ENCODE measurements around the gene GPR176.

The GPR176 gene

DNA sequence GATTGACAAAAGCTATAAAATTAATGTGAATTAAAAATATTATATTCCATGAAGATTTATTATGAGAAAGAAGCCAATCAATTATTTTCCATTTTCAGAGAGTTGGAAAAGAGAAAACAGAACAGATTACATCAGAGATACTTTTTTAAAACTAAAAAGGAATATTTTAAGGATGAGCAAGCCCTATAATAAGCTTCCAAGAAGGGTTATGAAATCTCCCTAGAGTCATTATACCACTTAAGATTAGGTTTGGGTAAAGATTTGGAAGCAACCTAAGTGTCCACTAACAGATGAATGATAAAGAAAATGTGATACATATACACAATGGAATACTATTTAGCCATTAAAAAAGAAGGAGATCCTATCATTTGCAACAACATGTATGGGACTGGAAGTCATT is 85.8 kb downstream of the GPR176 start:
- Histone ChIP-seq H3K9me2 (replicated peaks; ENCODE audit: low read depth, low read length) (no peaks in the 10 kb centered on the region), H3K27me3 (ENCODE audit: insufficient read depth, low read length, poor library complexity, severe bottlenecking) (no peaks in the 10 kb centered on the region), H3K79me2 (ENCODE audit: insufficient read depth, low read length) (no peaks in the 10 kb centered on the region), H3K9me3 (ENCODE audit: insufficient read depth, low read depth, low read length) (no peaks in the 10 kb centered on the region), H3K36me3 (ENCODE audit: insufficient read depth, low read length) (no peaks in the 10 kb centered on the region), H2AFZ (ENCODE audit: low read length) (no peak overlapping the region), H3K4me2 (ENCODE audit: low read depth, low read length, poor library complexity, severe bottlenecking) (no peak overlapping the region), H3F3A (ENCODE audit: low read depth) (no peaks in the 10 kb centered on the region), H3K9ac (ENCODE audit: low read depth, low read length, poor library complexity, severe bottlenecking) (no peak overlapping the region), H4K20me1 (ENCODE audit: insufficient read depth, low read length, poor library complexity, severe bottlenecking) (no peaks in the 10 kb centered on the region), H3K4me1 (ENCODE audit: insufficient read depth, low read length, poor library complexity, severe bottlenecking) (no peaks in the 10 kb centered on the region), H3K4me3 (ENCODE audit: low read length, poor library complexity, severe bottlenecking) (no peak overlapping the region)
- TF ChIP-seq EZH2phosphoT487 (IDR thresholded peaks at IDR 0.05; ENCODE audit: borderline replicate concordance) = no peak
- TF ChIP-seq, protein P1, sequence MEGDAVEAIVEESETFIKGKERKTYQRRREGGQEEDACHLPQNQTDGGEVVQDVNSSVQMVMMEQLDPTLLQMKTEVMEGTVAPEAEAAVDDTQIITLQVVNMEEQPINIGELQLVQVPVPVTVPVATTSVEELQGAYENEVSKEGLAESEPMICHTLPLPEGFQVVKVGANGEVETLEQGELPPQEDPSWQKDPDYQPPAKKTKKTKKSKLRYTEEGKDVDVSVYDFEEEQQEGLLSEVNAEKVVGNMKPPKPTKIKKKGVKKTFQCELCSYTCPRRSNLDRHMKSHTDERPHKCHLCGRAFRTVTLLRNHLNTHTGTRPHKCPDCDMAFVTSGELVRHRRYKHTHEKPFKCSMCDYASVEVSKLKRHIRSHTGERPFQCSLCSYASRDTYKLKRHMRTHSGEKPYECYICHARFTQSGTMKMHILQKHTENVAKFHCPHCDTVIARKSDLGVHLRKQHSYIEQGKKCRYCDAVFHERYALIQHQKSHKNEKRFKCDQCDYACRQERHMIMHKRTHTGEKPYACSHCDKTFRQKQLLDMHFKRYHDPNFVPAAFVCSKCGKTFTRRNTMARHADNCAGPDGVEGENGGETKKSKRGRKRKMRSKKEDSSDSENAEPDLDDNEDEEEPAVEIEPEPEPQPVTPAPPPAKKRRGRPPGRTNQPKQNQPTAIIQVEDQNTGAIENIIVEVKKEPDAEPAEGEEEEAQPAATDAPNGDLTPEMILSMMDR (conservative IDR thresholded peaks at IDR 0.05; ENCODE audit: low read length) = no peak

DNA sequence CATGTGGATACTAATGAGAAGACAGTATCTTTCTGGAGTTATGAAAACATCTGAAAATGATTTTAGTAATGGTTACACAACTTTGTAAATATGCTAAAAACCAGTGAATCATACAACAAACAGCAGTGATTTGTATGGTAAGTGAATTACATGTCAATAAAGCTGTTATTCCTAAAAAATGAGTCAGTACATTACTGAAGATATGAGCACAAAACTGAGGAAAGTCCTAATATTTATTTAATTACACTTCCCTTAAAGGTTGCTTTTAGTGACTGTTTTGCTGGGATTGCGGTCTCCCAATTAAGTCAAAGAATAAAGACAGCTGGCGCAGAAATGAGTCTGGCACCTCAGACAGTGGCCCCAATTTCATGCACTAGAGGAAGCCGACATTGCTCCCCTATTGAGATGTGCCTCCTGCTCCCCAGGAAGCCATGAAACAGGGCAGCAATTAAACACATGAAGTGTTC is 86.5 kb downstream of the GPR176 start:
- no peaks in the 10 kb centered on the region for H3K27me3 ChIP-seq (ENCODE audit: insufficient read depth, low read length, poor library complexity, severe bottlenecking)
- H3F3A ChIP-seq (ENCODE audit: low read depth) = no peaks in the 10 kb centered on the region
- no peaks in the 10 kb centered on the region for H3K36me3 ChIP-seq (ENCODE audit: insufficient read depth, low read length)
- no peak overlapping the region for H3K4me2 ChIP-seq (ENCODE audit: low read depth, low read length, poor library complexity, severe bottlenecking)
- no peaks in the 10 kb centered on the region for H3K9me2 ChIP-seq (replicated peaks; ENCODE audit: low read depth, low read length)
- H3K9me3 ChIP-seq (ENCODE audit: insufficient read depth, low read depth, low read length) = no peaks in the 10 kb centered on the region
- H3K79me2 ChIP-seq (ENCODE audit: insufficient read depth, low read length) = no peaks in the 10 kb centered on the region
- H2AFZ ChIP-seq (ENCODE audit: low read length) = no peak overlapping the region
- H3K4me3 ChIP-seq (ENCODE audit: low read length, poor library complexity, severe bottlenecking) = no peak overlapping the region
- no peaks in the 10 kb centered on the region for H4K20me1 ChIP-seq (ENCODE audit: insufficient read depth, low read length, poor library complexity, severe bottlenecking)
- H3K4me1 ChIP-seq (ENCODE audit: insufficient read depth, low read length, poor library complexity, severe bottlenecking) = no peaks in the 10 kb centered on the region
- TF ChIP-seq EZH2phosphoT487 (IDR thresholded peaks at IDR 0.05; ENCODE audit: borderline replicate concordance) = no peak
- TF ChIP-seq, protein P1 (conservative IDR thresholded peaks at IDR 0.05; ENCODE audit: low read length) = no peak
- H3K9ac ChIP-seq (ENCODE audit: low read depth, low read length, poor library complexity, severe bottlenecking) = no peak overlapping the region

DNA sequence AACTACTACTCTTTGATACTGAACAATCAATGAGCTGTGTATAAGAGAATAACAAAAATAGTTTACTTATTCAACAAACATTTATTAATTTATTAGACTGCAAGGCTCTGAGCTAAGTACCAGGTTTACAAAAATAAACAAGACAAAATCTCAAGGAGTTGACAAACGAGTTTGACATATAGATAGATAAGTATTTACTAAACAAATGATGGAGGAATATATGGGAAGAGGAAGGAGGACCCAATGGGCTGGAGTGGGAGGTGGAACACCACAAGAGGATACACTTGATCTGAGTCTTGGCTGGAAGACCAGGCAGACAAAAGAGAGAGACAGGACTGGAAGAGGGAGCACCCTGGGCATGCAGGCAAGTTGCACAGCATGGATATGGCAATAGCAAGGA is 89.9 kb downstream of the GPR176 start:
- Histone ChIP-seq H2AFZ (ENCODE audit: low read length) (no peak overlapping the region), H3K9ac (ENCODE audit: low read depth, low read length, poor library complexity, severe bottlenecking) (no peak overlapping the region), H3K79me2 (ENCODE audit: insufficient read depth, low read length) (no peaks in the 10 kb centered on the region), H4K20me1 (ENCODE audit: insufficient read depth, low read length, poor library complexity, severe bottlenecking) (no peaks in the 10 kb centered on the region), H3K9me2 (replicated peaks; ENCODE audit: low read depth, low read length) (no peaks in the 10 kb centered on the region), H3K4me1 (ENCODE audit: insufficient read depth, low read length, poor library complexity, severe bottlenecking) (peaks cover 3% of the 10 kb centered on the region), H3K9me3 (ENCODE audit: insufficient read depth, low read depth, low read length) (no peaks in the 10 kb centered on the region), H3F3A (ENCODE audit: low read depth) (no peaks in the 10 kb centered on the region), H3K36me3 (ENCODE audit: insufficient read depth, low read length) (no peaks in the 10 kb centered on the region), H3K27me3 (ENCODE audit: insufficient read depth, low read length, poor library complexity, severe bottlenecking) (no peaks in the 10 kb centered on the region), H3K4me3 (ENCODE audit: low read length, poor library complexity, severe bottlenecking) (no peak overlapping the region), H3K4me2 (ENCODE audit: low read depth, low read length, poor library complexity, severe bottlenecking) (no peak overlapping the region)
- no peak for TF ChIP-seq EZH2phosphoT487 (IDR thresholded peaks at IDR 0.05; ENCODE audit: borderline replicate concordance)
- TF ChIP-seq, protein P1 (conservative IDR thresholded peaks at IDR 0.05; ENCODE audit: low read length) = no peak
